Adrenal gland (tissue), 12 donors: ENCODE results near the gene MGAT5. TPM values are rescaled to one million over a fixed set of nuclear protein-coding genes. Genes with fewer than 3 reads are reported as not detected.

Experiments used
- polyA plus RNA-seq, 3 donors: library from polyadenylated mRNA; stranded (reverse); fragments of 200-250 nt in 2 of 3; fragments of 350-450 nt in 1 of 3; fragmentation: Illumina TruSeq in 1 of 3; extraction: RNeasy Lipid Tissue Mini Kit (QIAGEN cat#74804) in 1 of 3; gene quantifications; one replicate each; pipeline ENCODE4 v1.2.3, GENCODE V29; 2013 to 2014
- small RNA-seq, 2 donors: library from RNA; depleted of rRNA; stranded (forward); fragments of <200 nt; gene quantifications; one replicate each; pipeline ENCODE3, GENCODE V24; 2016
- total RNA-seq, 9 donors: library from RNA; depleted of rRNA in 4 of 9; stranded (reverse); fragments of >200 nt in 4 of 9; fragments of 120-200 nt in 1 of 9; fragmentation: NEBNext Ultra II Directional in 1 of 9; extraction: Animal tissue kit (Norgen Biotek cat#: 25700) in 1 of 9; gene quantifications; one replicate each; pipeline versions ENCODE4 v1.1.0 to v1.2.4, GENCODE V29; 2013 to 2023
- donor health status: healthy with polysubstance abuse.
- donor health status: Bipolar disorder and iron deficiency.
- donor health status: DM: yes; HTN: yes; CAD: no.
- donor health status: DM: no; HTN: no; CAD: no.
- donor health status: DM: no; HTN: no; CAD: no.
- donor health status: DM: yes; HTN: yes; CAD: no.

The MGAT5 gene
- total and polyA plus RNA-seq, 12 donors: 2.9 to 74.6 (median 41.1) TPM

Small RNA genes lying within 50 kb of the gene (small RNA-seq; reads per million reads assigned to genes)
- 0 reads per million in 2 donors for gene RNA5SP104
